WTC11 (cell line): ENCODE measurements around the gene TSHZ1. TPM values are rescaled to one million over a fixed set of nuclear protein-coding genes. Genes with fewer than 3 reads are reported as not detected.

ENCODE experiments used
- ATAC-seq: fragments of 200-7000 bp; cut with Tn5 transposase; 2 replicates; pipeline ENCODE4 v1.10.0; 2021; ENCODE audit warnings: mild to moderate bottlenecking, moderate library complexity
- CTCF ChIA-PET: fragments of 300-600 bp; sonication (Branson Sonifier 250); formaldehyde crosslinking; loops from one replicate; lab custom pipeline; 2021; ENCODE audit warnings: antibody characterized with exemption; lab: Charles Lee
- POLR2A ChIA-PET: fragments of 350-600 bp; sonication (Branson Sonifier 250); formaldehyde crosslinking; loops from one replicate; lab custom pipeline; 2021; ENCODE audit warnings: antibody characterized with exemption; lab: Charles Lee
- DNase-seq: peaks from one replicate; pipeline ENCODE4 v3.0.0; 2021; ENCODE audit warnings: low spot score
- H3K27ac Mint-ChIP-seq: 2 replicates; pipeline ENCODE4 v1.8.0; 2021; ENCODE audit warnings: mixed read lengths
- H3K27me3 Mint-ChIP-seq: 2 replicates; pipeline ENCODE4 v1.8.0; 2021; ENCODE audit warnings: low read depth, mild to moderate bottlenecking, moderate library complexity, mixed read lengths
- H3K36me3 Mint-ChIP-seq: 2 replicates; pipeline ENCODE4 v1.8.0; 2021; ENCODE audit warnings: mixed read lengths
- H3K4me1 Mint-ChIP-seq: 2 replicates; pipeline ENCODE4 v1.8.0; 2022; ENCODE audit warnings: mixed read lengths
- H3K4me3 Mint-ChIP-seq: 2 replicates; pipeline ENCODE4 v1.8.0; 2021; ENCODE audit warnings: mild to moderate bottlenecking, moderate library complexity, mixed read lengths
- H3K9me3 Mint-ChIP-seq: 2 replicates; pipeline ENCODE4 v1.8.0; 2021; ENCODE audit warnings: mixed read lengths
- ESRRA ChIP-seq: sonication (generic); formaldehyde crosslinking; IDR thresholded peaks from 2 replicates; pipeline ENCODE4 v1.8.1; 2022; ENCODE audit warnings: mild to moderate bottlenecking, missing genetic modification reagents, borderline replicate concordance
- FOXK1 ChIP-seq: sonication (generic); formaldehyde crosslinking; IDR thresholded peaks from 2 replicates; pipeline ENCODE4 v1.8.0; 2022; ENCODE audit warnings: mild to moderate bottlenecking, moderate library complexity, missing genetic modification reagents
- FOXP1 ChIP-seq: sonication (generic); formaldehyde crosslinking; IDR thresholded peaks from 2 replicates; pipeline ENCODE4 v1.8.0; 2022; ENCODE audit warnings: missing genetic modification reagents, mild to moderate bottlenecking, moderate library complexity, borderline replicate concordance
- JUN ChIP-seq: sonication (generic); formaldehyde crosslinking; IDR thresholded peaks from 2 replicates; pipeline ENCODE4 v1.8.0; 2023; ENCODE audit warnings: mild to moderate bottlenecking, missing genetic modification reagents
- MAX ChIP-seq: sonication (generic); formaldehyde crosslinking; IDR thresholded peaks from 2 replicates; pipeline ENCODE4 v1.8.0; 2022; ENCODE audit warnings: mild to moderate bottlenecking, missing genetic modification reagents
- PRRX2 ChIP-seq: fragments of 250-450 bp; sonication (Bioruptor Pico); IDR thresholded peaks from 2 replicates; pipeline ENCODE4 v1.8.0; 2021; ENCODE audit warnings: mild to moderate bottlenecking
- ZBTB21 ChIP-seq: sonication (generic); formaldehyde crosslinking; IDR thresholded peaks from 2 replicates; pipeline ENCODE4 v1.8.1; 2023; ENCODE audit warnings: mild to moderate bottlenecking, missing genetic modification reagents, borderline replicate concordance
- ZMAT4 ChIP-seq: fragments of 250-450 bp; sonication (Bioruptor Pico); IDR thresholded peaks from 2 replicates; pipeline ENCODE4 v1.9.0; 2021; ENCODE audit warnings: mild to moderate bottlenecking
- ZNF121 ChIP-seq: sonication (generic); formaldehyde crosslinking; IDR thresholded peaks from 2 replicates; pipeline ENCODE4 v1.8.0; 2023; ENCODE audit warnings: missing genetic modification reagents
- ZNF281 ChIP-seq: sonication (generic); formaldehyde crosslinking; IDR thresholded peaks from 2 replicates; pipeline ENCODE4 v1.8.0; 2023; ENCODE audit warnings: mild to moderate bottlenecking, missing genetic modification reagents
- ZNF671 ChIP-seq: fragments of 250-450 bp; sonication (Bioruptor Pico); IDR thresholded peaks from 2 replicates; pipeline ENCODE4 v1.8.0; 2021; ENCODE audit warnings: mild to moderate bottlenecking
- total RNA-seq: library from RNA; stranded (reverse); gene quantifications from 3 replicates; pipeline ENCODE4 v1.2.3, GENCODE V29; 2021
- TF ChIP-seq, protein P1 (sequence below): sonication (generic); formaldehyde crosslinking; IDR thresholded peaks from 2 replicates; pipeline ENCODE4 v1.8.0; 2023; ENCODE audit warnings: missing genetic modification reagents, mild to moderate bottlenecking, borderline replicate concordance
- TF ChIP-seq, protein P2 (sequence below): sonication (generic); formaldehyde crosslinking; IDR thresholded peaks from 2 replicates; pipeline ENCODE4 v1.8.1; 2023; ENCODE audit warnings: mild to moderate bottlenecking, missing genetic modification reagents, borderline replicate concordance
- TF ChIP-seq, protein P3 (sequence below): sonication (generic); formaldehyde crosslinking; IDR thresholded peaks from 2 replicates; pipeline ENCODE4 v1.8.0; 2022; ENCODE audit warnings: mild to moderate bottlenecking, missing genetic modification reagents

TSHZ1 gene
- total RNA-seq, 1 experiment from 2014 or later, result 2.9 TPM

DNA sequence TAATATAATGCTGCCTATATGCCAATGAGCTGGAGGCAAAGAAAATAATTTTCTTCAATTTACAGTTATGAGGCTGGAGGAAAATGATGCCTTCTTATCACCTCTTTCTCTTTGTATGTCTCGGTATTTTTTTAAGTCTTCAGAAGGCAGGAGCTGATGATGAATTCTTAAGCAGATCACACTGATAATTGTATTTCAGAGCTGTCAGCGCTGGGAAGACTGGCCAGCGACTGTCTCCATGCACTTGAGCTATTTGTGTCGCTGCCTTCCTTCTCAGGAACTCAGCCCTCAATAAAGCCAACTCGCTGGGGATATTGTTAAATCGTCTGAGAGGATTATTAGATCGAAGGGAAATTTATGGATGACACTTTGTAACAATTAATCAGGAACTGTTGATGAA lies 42.0 kb upstream of the TSHZ1 start (continued):
- TF ChIP-seq FOXK1 (no peak), FOXP1 (no peak), ZNF121 (CRISPR knock-in tag) (no peak), ESRRA (no peak), ZNF281 (CRISPR knock-in tag) (no peak), PRRX2 (CRISPR knock-in tag) (no peak), ZBTB21 (CRISPR knock-in tag) (no peak), JUN (CRISPR knock-in tag) (no peak), ZNF671 (CRISPR knock-in tag) (no peak), MAX (no peak)
- TF ChIP-seq, protein P1, sequence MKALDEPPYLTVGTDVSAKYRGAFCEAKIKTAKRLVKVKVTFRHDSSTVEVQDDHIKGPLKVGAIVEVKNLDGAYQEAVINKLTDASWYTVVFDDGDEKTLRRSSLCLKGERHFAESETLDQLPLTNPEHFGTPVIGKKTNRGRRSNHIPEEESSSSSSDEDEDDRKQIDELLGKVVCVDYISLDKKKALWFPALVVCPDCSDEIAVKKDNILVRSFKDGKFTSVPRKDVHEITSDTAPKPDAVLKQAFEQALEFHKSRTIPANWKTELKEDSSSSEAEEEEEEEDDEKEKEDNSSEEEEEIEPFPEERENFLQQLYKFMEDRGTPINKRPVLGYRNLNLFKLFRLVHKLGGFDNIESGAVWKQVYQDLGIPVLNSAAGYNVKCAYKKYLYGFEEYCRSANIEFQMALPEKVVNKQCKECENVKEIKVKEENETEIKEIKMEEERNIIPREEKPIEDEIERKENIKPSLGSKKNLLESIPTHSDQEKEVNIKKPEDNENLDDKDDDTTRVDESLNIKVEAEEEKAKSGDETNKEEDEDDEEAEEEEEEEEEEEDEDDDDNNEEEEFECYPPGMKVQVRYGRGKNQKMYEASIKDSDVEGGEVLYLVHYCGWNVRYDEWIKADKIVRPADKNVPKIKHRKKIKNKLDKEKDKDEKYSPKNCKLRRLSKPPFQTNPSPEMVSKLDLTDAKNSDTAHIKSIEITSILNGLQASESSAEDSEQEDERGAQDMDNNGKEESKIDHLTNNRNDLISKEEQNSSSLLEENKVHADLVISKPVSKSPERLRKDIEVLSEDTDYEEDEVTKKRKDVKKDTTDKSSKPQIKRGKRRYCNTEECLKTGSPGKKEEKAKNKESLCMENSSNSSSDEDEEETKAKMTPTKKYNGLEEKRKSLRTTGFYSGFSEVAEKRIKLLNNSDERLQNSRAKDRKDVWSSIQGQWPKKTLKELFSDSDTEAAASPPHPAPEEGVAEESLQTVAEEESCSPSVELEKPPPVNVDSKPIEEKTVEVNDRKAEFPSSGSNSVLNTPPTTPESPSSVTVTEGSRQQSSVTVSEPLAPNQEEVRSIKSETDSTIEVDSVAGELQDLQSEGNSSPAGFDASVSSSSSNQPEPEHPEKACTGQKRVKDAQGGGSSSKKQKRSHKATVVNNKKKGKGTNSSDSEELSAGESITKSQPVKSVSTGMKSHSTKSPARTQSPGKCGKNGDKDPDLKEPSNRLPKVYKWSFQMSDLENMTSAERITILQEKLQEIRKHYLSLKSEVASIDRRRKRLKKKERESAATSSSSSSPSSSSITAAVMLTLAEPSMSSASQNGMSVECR (CRISPR knock-in tag), result no peak
- TF ChIP-seq, protein P2, sequence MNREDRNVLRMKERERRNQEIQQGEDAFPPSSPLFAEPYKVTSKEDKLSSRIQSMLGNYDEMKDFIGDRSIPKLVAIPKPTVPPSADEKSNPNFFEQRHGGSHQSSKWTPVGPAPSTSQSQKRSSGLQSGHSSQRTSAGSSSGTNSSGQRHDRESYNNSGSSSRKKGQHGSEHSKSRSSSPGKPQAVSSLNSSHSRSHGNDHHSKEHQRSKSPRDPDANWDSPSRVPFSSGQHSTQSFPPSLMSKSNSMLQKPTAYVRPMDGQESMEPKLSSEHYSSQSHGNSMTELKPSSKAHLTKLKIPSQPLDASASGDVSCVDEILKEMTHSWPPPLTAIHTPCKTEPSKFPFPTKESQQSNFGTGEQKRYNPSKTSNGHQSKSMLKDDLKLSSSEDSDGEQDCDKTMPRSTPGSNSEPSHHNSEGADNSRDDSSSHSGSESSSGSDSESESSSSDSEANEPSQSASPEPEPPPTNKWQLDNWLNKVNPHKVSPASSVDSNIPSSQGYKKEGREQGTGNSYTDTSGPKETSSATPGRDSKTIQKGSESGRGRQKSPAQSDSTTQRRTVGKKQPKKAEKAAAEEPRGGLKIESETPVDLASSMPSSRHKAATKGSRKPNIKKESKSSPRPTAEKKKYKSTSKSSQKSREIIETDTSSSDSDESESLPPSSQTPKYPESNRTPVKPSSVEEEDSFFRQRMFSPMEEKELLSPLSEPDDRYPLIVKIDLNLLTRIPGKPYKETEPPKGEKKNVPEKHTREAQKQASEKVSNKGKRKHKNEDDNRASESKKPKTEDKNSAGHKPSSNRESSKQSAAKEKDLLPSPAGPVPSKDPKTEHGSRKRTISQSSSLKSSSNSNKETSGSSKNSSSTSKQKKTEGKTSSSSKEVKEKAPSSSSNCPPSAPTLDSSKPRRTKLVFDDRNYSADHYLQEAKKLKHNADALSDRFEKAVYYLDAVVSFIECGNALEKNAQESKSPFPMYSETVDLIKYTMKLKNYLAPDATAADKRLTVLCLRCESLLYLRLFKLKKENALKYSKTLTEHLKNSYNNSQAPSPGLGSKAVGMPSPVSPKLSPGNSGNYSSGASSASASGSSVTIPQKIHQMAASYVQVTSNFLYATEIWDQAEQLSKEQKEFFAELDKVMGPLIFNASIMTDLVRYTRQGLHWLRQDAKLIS (CRISPR knock-in tag), result no peak
- TF ChIP-seq, all 79 proteins: peak for 0

DNA sequence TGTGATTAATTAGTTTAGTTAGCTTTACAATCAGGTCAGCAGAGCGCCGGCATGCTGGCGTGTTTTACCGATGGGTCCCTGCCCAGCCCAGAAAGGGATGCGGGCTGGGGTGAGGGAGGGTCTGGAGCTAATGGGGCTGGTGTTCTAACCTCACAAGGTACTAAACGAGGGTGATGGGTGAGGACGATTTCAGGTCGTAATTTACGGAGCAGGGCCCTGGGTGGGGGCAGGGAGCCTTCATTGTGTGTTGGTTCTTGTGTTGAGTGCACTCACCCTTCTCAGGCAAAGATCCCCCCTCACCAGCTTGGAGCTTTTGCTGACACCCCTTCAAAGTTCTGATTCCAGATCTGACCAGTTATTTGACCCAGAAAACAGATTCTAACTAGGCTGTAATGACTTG lies 41.2 kb upstream of the TSHZ1 start:
- no peak overlapping the region for H3K27ac Mint-ChIP-seq
- no peak for TF ChIP-seq FOXP1
- TF ChIP-seq ZMAT4 (CRISPR knock-in tag), result no peak
- TF ChIP-seq, protein P3, sequence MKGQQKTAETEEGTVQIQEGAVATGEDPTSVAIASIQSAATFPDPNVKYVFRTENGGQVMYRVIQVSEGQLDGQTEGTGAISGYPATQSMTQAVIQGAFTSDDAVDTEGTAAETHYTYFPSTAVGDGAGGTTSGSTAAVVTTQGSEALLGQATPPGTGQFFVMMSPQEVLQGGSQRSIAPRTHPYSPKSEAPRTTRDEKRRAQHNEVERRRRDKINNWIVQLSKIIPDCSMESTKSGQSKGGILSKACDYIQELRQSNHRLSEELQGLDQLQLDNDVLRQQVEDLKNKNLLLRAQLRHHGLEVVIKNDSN (CRISPR knock-in tag), result no peak
- no peaks in the 10 kb centered on the region for H3K9me3 Mint-ChIP-seq
- H3K4me3 Mint-ChIP-seq, result no peak overlapping the region
- ATAC-seq, result no peak
- H3K4me1 Mint-ChIP-seq, result peaks cover 16% of the 10 kb centered on the region
- CTCF ChIA-PET, result no interaction called here
- DNase-seq, result no peak
- H3K36me3 Mint-ChIP-seq, result no peaks in the 10 kb centered on the region
- POLR2A ChIA-PET, result no interaction called here
- H3K27me3 Mint-ChIP-seq, result no peaks in the 10 kb centered on the region
